Effector memory CD8-positive, alpha-beta T cell (primary cell): Measurements from ENCODE around the gene CPNE1.

Experiments
- ATAC-seq: fragments of 150-1000 bp; cut with Tn5 transposase; replicated peaks from 2 replicates; pipeline ENCODE4 v1.10.0; 2021; ENCODE audit warnings: mild to moderate bottlenecking, moderate library complexity
- DNase-seq, 3 experiments: peaks; one replicate each; pipeline ENCODE4 v3.0.0; 2021
- H3K27ac Mint-ChIP-seq, 2 donors: one replicate each; pipeline ENCODE4 v1.8.0; 2022; ENCODE audit warnings: mild to moderate bottlenecking in 2 of 2, mixed read lengths in 2 of 2, moderate library complexity in 2 of 2
- H3K27me3 Mint-ChIP-seq, 2 donors: one replicate each; pipeline ENCODE4 v1.8.0; 2022; ENCODE audit warnings: mixed read lengths in 2 of 2
- H3K36me3 Mint-ChIP-seq: one replicate; pipeline ENCODE4 v1.8.0; 2022; ENCODE audit warnings: mild to moderate bottlenecking, moderate library complexity, mixed read lengths; ENCODE audit not compliant: insufficient read depth
- H3K4me1 Mint-ChIP-seq, 2 donors: one replicate each; pipeline ENCODE4 v1.8.0; 2022; ENCODE audit warnings: low read depth in 2 of 2, mixed read lengths in 2 of 2
- H3K4me3 Mint-ChIP-seq, 2 donors: one replicate each; pipeline ENCODE4 v1.8.0; 2022; ENCODE audit warnings: mild to moderate bottlenecking in 2 of 2, mixed read lengths in 2 of 2, moderate library complexity in 2 of 2
- H3K9me3 Mint-ChIP-seq, 2 donors: one replicate each; pipeline ENCODE4 v1.8.0; 2022; ENCODE audit warnings: mixed read lengths in 2 of 2

Gene CPNE1

DNA sequence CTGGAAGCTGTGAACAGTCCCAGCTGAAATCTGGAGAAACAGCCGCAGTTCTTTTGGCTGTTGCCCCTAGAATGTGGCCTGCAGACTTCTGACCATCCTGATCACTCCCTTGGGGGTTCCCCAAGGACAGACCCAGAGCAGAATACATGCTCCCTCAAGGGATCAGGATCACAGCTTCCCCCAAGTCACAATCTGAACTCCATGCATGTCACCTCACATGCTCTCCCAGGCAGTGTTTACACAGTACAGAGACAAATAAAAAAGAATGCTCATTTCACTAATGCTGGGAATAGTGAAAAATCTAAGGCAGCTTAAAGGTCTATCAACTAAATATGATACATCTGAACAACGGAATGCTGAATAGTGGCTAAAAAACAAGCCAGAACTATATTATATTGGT, 28.6 kb downstream of the CPNE1 start:
- no peak for DNase-seq
- Mint-ChIP-seq H3K9me3 (no peaks in the 10 kb centered on the region), H3K4me3 (no peak overlapping the region), H3K4me1 (peaks cover 50 to 61% of the 10 kb centered on the region in 2 donors), H3K27ac (peak overlapping the region; percentile 42 to 87), H3K27me3 (no peaks in the 10 kb centered on the region), H3K36me3 (peaks cover 12% of the 10 kb centered on the region)
- ATAC-seq = no peak

DNA sequence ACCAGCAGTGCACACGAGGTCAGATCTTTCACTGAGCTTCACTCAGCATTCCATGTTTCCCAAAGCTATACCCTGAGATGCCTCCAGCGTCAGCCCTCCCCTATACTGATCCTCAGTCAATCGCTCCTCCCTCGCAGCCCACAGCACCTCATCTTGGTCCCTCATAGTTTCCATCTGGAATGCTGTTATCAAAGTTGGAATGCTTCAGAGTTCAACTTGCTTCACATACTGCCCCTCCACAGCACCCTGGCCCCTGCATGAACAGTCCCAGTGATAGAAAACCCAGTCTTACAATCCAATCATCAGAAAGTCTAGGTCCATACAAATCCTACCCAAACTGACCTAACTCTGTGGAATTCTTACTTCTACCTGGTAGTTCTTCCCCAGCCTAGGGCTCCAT, 29.0 kb downstream of the CPNE1 start:
- Mint-ChIP-seq H3K27me3 (no peaks in the 10 kb centered on the region), H3K27ac (peak overlapping the region; percentile 42 to 87), H3K4me3 (no peak overlapping the region), H3K9me3 (no peaks in the 10 kb centered on the region), H3K36me3 (peaks cover 14% of the 10 kb centered on the region), H3K4me1 (peaks cover 45 to 56% of the 10 kb centered on the region in 2 donors)
- no peak for ATAC-seq
- no peak for DNase-seq

DNA sequence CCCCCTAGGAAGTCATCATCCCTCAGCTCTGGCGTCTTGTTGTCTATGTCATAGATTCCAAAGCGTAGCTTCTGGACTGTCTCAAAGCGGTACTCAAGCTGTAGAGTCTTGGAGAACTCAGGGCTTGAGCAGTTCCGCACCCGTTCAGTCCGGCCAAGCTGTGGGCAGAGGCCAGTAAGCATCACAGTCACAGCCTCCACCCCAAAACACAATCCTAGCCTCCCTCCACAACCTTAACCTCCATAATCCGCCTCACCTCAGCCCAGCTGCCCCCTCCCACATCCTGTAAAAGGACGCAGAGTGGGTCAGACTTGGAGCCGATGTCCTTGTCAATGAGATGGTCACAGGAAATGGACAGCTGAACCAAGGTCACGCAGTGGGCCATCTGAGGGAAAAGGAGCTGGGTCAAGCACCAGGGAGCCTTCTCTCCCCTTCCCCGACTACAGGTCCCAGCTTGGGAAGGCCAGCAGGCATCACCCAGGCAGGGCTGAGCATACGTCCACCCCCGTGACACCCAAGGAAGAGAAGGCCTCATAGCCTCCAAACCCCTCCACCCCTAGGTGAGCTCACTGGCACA, 32.1 kb downstream of the CPNE1 start:
- peaks cover 29 to 38% of the 10 kb centered on the region in 2 donors for H3K4me1 Mint-ChIP-seq
- H3K4me3 Mint-ChIP-seq = no peak overlapping the region
- peak overlapping the region; percentile 49 to 77 for H3K27ac Mint-ChIP-seq
- H3K36me3 Mint-ChIP-seq = peaks cover 38% of the 10 kb centered on the region
- H3K27me3 Mint-ChIP-seq = no peaks in the 10 kb centered on the region
- no peak for ATAC-seq
- DNase-seq = no peak
- no peaks in the 10 kb centered on the region for H3K9me3 Mint-ChIP-seq

DNA sequence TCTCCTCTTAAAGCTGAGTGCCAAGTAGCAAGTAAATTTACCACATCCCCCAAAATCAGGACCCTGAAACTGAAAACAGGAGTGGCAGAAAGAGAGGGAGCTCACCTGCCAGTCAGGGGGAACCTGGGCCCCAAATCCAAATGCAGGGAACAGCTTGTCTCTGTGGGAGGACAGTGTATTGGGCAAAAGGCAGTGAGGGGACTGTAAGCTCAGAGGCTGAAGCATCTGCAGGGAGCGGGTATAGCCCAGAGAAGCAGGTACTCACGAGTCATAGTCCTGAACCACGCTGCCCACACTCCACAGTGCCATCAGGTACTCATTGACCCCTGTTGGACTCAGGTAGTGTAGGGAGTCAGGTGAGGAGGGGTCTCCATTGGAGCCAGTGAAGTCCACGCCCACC, 34.1 kb downstream of the CPNE1 start:
- H3K9me3 Mint-ChIP-seq = no peaks in the 10 kb centered on the region
- no peak for ATAC-seq
- H3K27ac Mint-ChIP-seq = peak overlapping the region in 1 of 2 donors; percentile 77
- no peak for DNase-seq
- peaks cover 16 to 23% of the 10 kb centered on the region in 2 donors for H3K4me1 Mint-ChIP-seq
- no peak overlapping the region for H3K4me3 Mint-ChIP-seq
- H3K27me3 Mint-ChIP-seq = no peaks in the 10 kb centered on the region
- H3K36me3 Mint-ChIP-seq = peaks cover 51% of the 10 kb centered on the region

DNA sequence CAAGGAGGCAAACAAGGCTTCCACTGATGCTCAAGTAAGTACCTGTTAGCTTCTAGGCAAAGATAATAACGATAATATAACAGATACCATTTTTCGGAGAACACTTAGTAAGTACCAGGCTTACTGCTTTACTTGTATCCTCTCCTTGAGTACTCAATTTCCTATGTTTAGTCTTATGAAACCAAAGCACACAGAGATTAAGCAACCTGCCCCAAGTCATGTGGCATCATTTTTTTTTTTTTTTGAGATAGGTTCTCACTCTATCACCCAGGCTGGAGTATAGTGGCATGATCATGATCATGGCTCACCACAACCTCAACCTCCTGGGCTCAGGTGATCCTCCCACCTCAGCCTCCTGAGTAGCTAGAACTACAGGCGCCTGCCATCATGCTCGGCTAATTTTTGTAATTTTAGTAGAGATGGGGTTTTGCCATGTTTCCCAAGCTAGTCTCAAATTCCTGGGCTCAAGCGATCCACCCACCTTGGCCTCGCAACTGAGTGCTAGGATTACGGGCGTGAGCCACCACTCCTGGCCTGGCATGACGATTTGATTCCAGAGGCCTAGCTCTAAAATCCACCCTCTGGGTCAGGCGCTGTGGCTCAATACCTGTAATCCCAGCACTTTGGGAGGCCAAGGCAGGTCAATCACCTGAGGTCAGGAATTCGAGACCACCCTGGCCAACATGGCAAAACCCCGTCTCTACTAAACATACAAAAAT, 35.1 kb downstream of the CPNE1 start:
- peak overlapping the region; percentile 31 to 46 for H3K27ac Mint-ChIP-seq
- no peak overlapping the region for H3K4me3 Mint-ChIP-seq
- peaks cover 10 to 13% of the 10 kb centered on the region in 2 donors for H3K4me1 Mint-ChIP-seq
- H3K9me3 Mint-ChIP-seq = no peaks in the 10 kb centered on the region
- DNase-seq (no peak), ATAC-seq (no peak)
- peaks cover 56% of the 10 kb centered on the region for H3K36me3 Mint-ChIP-seq
- no peaks in the 10 kb centered on the region for H3K27me3 Mint-ChIP-seq

- H3K9me3 Mint-ChIP-seq = no peaks in the 10 kb centered on the region
- H3K4me1 Mint-ChIP-seq = peaks cover under 1 to 2% of the 10 kb centered on the region in 2 donors
- H3K27ac Mint-ChIP-seq = peak overlapping the region; percentile 75 to 78
- no peak overlapping the region for H3K4me3 Mint-ChIP-seq
- DNase-seq (no peak), ATAC-seq (no peak)
- peaks cover 67% of the 10 kb centered on the region for H3K36me3 Mint-ChIP-seq
- no peaks in the 10 kb centered on the region for H3K27me3 Mint-ChIP-seq
These were observed 37.6 kb downstream of the CPNE1 start for GRCh38 chr20:35627121-35627520.

GRCh38 chr20:35626386-35627001, 38.2 kb downstream of the CPNE1 start:
- no peak overlapping the region for H3K4me3 Mint-ChIP-seq
- ATAC-seq (no peak), DNase-seq (no peak)
- no peaks in the 10 kb centered on the region for H3K4me1 Mint-ChIP-seq
- no peaks in the 10 kb centered on the region for H3K9me3 Mint-ChIP-seq
- no peaks in the 10 kb centered on the region for H3K27me3 Mint-ChIP-seq
- H3K27ac Mint-ChIP-seq = peak overlapping the region; percentile 75 to 78
- H3K36me3 Mint-ChIP-seq = peaks cover 67% of the 10 kb centered on the region

DNA sequence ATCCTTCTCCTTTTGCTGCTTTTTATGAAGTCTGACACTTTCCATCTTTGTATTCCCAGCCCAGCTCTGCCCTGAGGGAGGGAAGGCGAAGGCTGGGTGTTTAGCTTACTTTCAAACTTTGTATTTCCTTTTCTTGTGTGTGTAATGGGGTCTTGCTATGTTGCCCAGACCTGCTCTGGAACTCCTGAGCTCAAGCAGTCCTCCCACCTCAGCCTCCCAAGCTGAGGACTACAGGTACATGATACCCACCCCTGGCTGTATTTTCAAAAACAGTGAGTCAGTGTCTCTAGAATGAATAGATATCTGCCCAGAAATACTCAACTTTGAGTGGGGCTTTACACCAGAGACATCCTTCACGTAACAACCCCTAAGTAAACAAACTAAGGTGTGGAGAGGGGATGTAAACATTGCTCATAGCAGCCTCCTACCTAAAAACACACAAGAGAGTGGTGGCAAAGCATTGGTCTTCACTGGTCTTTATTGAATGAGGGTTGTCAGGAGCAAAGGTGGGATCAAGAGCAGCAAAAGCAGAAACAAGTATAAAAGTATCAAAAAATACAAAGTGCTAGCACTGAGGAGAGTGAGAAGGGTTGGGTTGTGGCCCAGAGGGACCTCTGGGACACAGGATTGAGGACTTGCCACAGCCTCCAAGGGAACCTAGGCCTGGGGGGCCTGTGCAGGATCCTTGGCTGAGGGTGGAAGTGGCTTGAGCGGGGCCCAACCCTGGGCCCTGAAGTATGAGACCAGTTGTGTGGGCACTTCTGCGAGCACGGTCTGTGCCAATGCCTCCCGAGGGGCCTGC, 38.9 kb downstream of the CPNE1 start:
- Mint-ChIP-seq H3K27ac (peak overlapping the region; percentile 55 to 68), H3K4me1 (no peaks in the 10 kb centered on the region)

DNA sequence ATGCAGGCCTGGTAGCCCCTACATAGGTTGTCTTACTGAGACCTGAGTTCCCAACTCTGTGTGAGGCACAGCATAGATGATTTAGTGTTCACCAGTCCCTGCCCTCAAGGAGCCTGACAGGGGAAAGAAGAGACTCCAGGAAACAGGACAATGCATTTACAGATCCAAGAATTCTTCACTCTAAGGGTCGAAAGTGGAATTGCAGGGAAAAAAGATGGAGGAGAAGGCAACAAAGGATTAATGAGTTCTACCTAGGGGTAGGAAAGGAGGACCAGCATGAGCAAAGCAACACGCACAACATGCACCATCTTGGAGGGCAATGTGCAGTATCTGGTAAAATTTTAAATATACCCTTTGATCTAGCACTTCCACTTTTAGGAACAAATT, 43.1 kb downstream of the CPNE1 start:
- Mint-ChIP-seq H3K27ac (peak overlapping the region in 1 of 2 donors; percentile 38), H3K36me3 (peaks cover 49% of the 10 kb centered on the region), H3K4me1 (peaks cover 25 to 28% of the 10 kb centered on the region in 2 donors), H3K27me3 (no peaks in the 10 kb centered on the region), H3K4me3 (no peak overlapping the region), H3K9me3 (no peaks in the 10 kb centered on the region)
- ATAC-seq (no peak), DNase-seq (no peak)

More for the DNA sequence above, 38.9 kb downstream of the CPNE1 start:
- Mint-ChIP-seq H3K4me3 (no peak overlapping the region), H3K36me3 (peaks cover 67% of the 10 kb centered on the region), H3K9me3 (no peaks in the 10 kb centered on the region), H3K27me3 (no peaks in the 10 kb centered on the region)
- no peak for DNase-seq
- ATAC-seq = no peak

DNA sequence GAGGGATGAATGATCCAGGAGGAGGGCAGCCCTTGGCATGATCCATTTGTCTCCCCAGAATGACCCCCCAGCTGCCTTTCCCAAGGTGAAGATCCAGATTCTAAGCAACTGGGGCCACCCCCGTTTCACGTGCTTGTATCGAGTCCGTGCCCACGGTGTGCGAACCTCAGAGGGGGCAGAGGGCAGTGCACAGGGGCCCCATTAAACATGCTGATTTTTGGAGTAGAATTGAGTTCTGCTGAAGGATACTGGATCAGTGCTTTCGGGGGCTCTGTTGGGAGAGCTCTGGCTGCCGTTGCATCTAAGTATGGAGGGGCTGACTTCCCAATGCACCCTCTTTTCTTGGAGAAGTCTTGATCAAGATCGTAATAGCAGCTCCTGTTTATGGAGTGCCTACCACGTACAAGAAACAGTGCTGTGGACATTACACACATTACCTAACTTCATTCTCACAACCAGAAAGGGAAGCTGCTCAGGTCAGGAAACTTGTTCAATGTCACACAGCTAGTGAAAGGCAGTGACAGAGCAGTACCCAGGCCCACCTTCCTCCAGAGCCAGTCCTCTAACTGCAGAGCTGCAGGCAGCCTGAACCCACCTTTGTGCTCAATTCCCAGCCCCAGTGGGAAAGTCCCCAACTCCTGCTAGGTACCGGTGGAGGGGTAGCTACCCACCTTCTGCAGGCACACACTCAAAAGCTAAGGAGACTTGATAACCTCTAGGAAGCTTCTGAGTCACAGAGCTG, 43.7 kb downstream of the CPNE1 start:
- no peak for DNase-seq
- Mint-ChIP-seq H3K27me3 (no peaks in the 10 kb centered on the region), H3K4me3 (no peak overlapping the region), H3K4me1 (peaks cover 28 to 30% of the 10 kb centered on the region in 2 donors), H3K36me3 (peaks cover 51% of the 10 kb centered on the region), H3K27ac (peak overlapping the region in 1 of 2 donors; percentile 38), H3K9me3 (no peaks in the 10 kb centered on the region)
- ATAC-seq = no peak

- H3K27ac Mint-ChIP-seq = peak overlapping the region; percentile 77 to 83
- H3K9me3 Mint-ChIP-seq = no peaks in the 10 kb centered on the region
- H3K27me3 Mint-ChIP-seq = no peaks in the 10 kb centered on the region
- H3K4me1 Mint-ChIP-seq = peaks cover 34% of the 10 kb centered on the region in 2 donors
- peak overlapping the region; percentile 89 to 90 for H3K4me3 Mint-ChIP-seq
- H3K36me3 Mint-ChIP-seq = peaks cover 55% of the 10 kb centered on the region
- peak; percentile 31 for ATAC-seq
- peak; percentile 74 to 79 (median 79) for DNase-seq
These were observed 45.3 kb downstream of the CPNE1 start for GRCh38 chr20:35619196-35620095.
